DOHH2 (cell line): ENCODE results near the gene CHMP2B.

ENCODE experiments used
- CTCF ChIP-seq: fragments of 200-600 bp; sonication (generic); IDR thresholded peaks from one replicate; pipeline ENCODE4 v1.5.1; 2014; ENCODE audit warnings: antibody characterized with exemption, mild to moderate bottlenecking, low read depth, low read length; ENCODE audit not compliant: poor library complexity, severe bottlenecking
- EZH2phosphoT487 ChIP-seq: fragments of 200-600 bp; sonication (generic); IDR thresholded peaks from 2 replicates; pipeline ENCODE4 v1.6.1; 2017; ENCODE audit warnings: borderline replicate concordance, mild to moderate bottlenecking, antibody characterized with exemption, low read length, moderate library complexity, mixed read lengths

GRCh38 chr3:87272718-87273341, 45.7 kb downstream of the CHMP2B start:
- TF ChIP-seq CTCF (no peak), EZH2phosphoT487 (no peak)
